Measurements from ENCODE around the gene SMAD6.

- TF ChIP-seq EZH2 (IDR thresholded peaks at IDR 0.05; ENCODE audit: borderline replicate concordance, insufficient read depth, low read length, poor library complexity, severe bottlenecking) (no peak), CTCF (IDR thresholded peaks at IDR 0.05; ENCODE audit: poor library complexity, severe bottlenecking) (no peak), MXI1 (conservative IDR thresholded peaks at IDR 0.05; ENCODE audit: poor library complexity, severe bottlenecking) (no peak), POLR2AphosphoS5 (IDR thresholded peaks at IDR 0.05) (no peak), EP300 (conservative IDR thresholded peaks at IDR 0.05; ENCODE audit: poor library complexity, severe bottlenecking) (no peak), SMC3 (conservative IDR thresholded peaks at IDR 0.05; ENCODE audit: poor library complexity) (no peak), TAF1 (IDR thresholded peaks at IDR 0.05; ENCODE audit: low read depth) (no peak), REST (IDR thresholded peaks at IDR 0.05; ENCODE audit: borderline replicate concordance) (no peak), RAD21 (conservative IDR thresholded peaks at IDR 0.05) (no peak)
Measured at GRCh38 chr15:66748708-66749035, 46.6 kb downstream of the SMAD6 start.

All from neural cell (in vitro differentiated cells).